Tibial artery (tissue), 4 donors: ENCODE results near the gene KIF14.

ENCODE experiments used
- DNase-seq, 2 donors: peaks; one replicate each; pipeline ENCODE4 v3.0.0-alpha.2; 2019
- H3K27ac ChIP-seq, 2 donors: fragments of 200-600 bp; sonication (generic) in 1 of 2; 1 replicate in 1 of 2; 2 replicates in 1 of 2; pipeline ENCODE4 v1.5.1; 2018 to 2019; ENCODE audit warnings: mild to moderate bottlenecking in 1 of 2
- H3K27me3 ChIP-seq, 2 donors: fragments of 200-600 bp; sonication (generic) in 1 of 2; one replicate each; pipeline versions ENCODE4 v1.5.1 to v1.6.0; 2016 to 2019
- H3K36me3 ChIP-seq, 3 donors: fragments of 200-600 bp; sonication (generic) in 2 of 3; one replicate each; pipeline ENCODE4 v1.5.1; 2016 to 2019; ENCODE audit warnings: mild to moderate bottlenecking in 2 of 3
- H3K4me1 ChIP-seq, 4 donors: fragments of 200-600 bp; sonication (generic) in 2 of 4; 1 replicate in 3 of 4; 2 replicates in 1 of 4; pipeline ENCODE4 v1.5.1; 2016 to 2019
- H3K4me3 ChIP-seq, 2 donors: fragments of 200-600 bp; sonication (generic) in 1 of 2; 1 replicate in 1 of 2; 2 replicates in 1 of 2; pipeline ENCODE4 v1.5.1; 2018 to 2019; ENCODE audit warnings: mild to moderate bottlenecking in 2 of 2
- H3K9me3 ChIP-seq, 3 donors: fragments of 200-600 bp; sonication (generic) in 1 of 3; one replicate each; pipeline ENCODE4 v1.5.1; 2016 to 2019
- intact Hi-C: fragments of 100-400 bp; cut with DNase I; formaldehyde crosslinking; loops from one replicate; pipeline ENCODE4 v1.15.0; 2023; ENCODE audit warnings: low total_unique reads
- TF ChIP-seq, protein P1 (sequence below), 2 experiments: fragments of 200-600 bp in 1 of 2; fragments of 450-650 bp in 1 of 2; IDR thresholded peaks; one replicate each; pipeline ENCODE4 v1.5.1; 2017 to 2019; ENCODE audit warnings: antibody characterized with exemption in 2 of 2, mild to moderate bottlenecking in 1 of 2, moderate library complexity in 1 of 2

KIF14 gene

DNA sequence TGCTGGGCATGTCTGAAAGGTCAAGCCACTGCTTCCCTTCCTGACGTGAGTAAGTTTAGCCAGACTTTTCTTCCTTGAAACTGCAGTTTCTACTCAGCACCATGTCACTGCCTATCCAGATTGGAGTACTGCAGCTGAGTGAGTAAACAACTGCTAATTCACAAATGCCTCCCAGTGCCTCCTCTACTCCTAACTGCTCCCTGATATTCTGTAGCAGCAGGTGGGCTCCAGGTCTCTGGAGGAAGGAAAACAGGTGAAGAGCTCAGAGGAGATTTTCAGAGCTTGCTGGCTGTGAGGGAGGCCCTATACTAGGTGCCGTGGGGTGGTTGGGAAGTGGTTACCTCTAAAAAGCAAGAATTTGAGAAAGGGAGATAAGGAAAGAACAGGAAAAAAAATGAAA is 96.5 kb downstream of the KIF14 start:
- DNase-seq, result no peak
- intact Hi-C loops, result no loop called here
- TF ChIP-seq, protein P1, sequence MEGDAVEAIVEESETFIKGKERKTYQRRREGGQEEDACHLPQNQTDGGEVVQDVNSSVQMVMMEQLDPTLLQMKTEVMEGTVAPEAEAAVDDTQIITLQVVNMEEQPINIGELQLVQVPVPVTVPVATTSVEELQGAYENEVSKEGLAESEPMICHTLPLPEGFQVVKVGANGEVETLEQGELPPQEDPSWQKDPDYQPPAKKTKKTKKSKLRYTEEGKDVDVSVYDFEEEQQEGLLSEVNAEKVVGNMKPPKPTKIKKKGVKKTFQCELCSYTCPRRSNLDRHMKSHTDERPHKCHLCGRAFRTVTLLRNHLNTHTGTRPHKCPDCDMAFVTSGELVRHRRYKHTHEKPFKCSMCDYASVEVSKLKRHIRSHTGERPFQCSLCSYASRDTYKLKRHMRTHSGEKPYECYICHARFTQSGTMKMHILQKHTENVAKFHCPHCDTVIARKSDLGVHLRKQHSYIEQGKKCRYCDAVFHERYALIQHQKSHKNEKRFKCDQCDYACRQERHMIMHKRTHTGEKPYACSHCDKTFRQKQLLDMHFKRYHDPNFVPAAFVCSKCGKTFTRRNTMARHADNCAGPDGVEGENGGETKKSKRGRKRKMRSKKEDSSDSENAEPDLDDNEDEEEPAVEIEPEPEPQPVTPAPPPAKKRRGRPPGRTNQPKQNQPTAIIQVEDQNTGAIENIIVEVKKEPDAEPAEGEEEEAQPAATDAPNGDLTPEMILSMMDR (IDR thresholded peaks at IDR 0.05), result no peak

DNA sequence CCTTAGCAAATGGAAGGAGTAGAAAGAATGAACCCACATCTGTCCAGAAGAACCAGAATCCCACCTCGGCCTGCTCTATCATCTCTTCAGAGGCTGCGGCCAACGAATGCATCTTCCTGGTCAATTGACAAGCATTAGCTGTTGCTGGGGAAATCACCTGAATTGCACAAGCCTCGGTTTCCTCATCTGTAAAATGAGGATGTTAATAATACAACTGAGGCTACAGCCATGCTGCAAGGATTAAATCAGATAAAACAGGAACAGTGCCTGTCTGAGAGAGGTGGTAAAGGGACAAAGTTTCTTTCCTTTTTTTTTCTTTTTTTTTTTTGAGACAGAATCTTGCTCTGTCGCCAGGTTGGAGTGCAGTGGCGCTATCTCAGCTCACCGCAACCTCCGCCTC is 99.8 kb downstream of the KIF14 start:
- Histone ChIP-seq H3K27me3 (no peaks in the 10 kb centered on the region), H3K27ac (no peak overlapping the region), H3K9me3 (no peaks in the 10 kb centered on the region), H3K36me3 (no peaks in the 10 kb centered on the region), H3K4me1 (peaks cover 0 to 7% (median 0%) of the 10 kb centered on the region in 4 donors), H3K4me3 (no peak overlapping the region)
- DNase-seq, result no peak
- TF ChIP-seq, protein P1 (IDR thresholded peaks at IDR 0.05), result no peak
- intact Hi-C loops, result no loop called here

More for the DNA sequence above, 96.5 kb downstream of the KIF14 start:
- Histone ChIP-seq H3K36me3 (no peaks in the 10 kb centered on the region), H3K4me3 (no peak overlapping the region), H3K27me3 (no peaks in the 10 kb centered on the region), H3K4me1 (peaks cover 0 to 7% (median 0%) of the 10 kb centered on the region in 4 donors), H3K9me3 (no peaks in the 10 kb centered on the region), H3K27ac (no peak overlapping the region)

DNA sequence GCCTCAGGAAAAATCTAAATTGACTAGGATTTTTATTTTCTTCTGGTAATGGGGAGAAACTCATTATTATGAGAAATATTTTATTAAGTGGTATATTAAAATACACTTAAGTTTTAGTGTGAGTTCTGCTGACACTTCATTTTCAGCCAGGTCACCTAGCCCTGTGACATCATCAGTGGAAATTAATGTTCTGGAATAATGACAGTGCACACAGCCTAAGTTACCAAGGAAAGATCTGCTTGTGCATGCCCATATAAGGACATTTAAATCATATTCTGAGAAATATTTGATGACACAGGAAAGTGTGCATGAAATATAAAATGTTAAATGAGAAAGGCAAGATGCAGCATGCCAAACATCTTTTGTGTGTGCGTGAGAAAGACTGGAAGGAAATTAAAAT is 102.0 kb downstream of the KIF14 start:
- Histone ChIP-seq H3K9me3 (no peaks in the 10 kb centered on the region), H3K36me3 (no peaks in the 10 kb centered on the region), H3K27me3 (no peaks in the 10 kb centered on the region), H3K4me1 (no peaks in the 10 kb centered on the region), H3K27ac (no peak overlapping the region), H3K4me3 (no peak overlapping the region)
- TF ChIP-seq, protein P1 (IDR thresholded peaks at IDR 0.05), result no peak
- no peak for DNase-seq
- intact Hi-C loops, result no loop called here

DNA sequence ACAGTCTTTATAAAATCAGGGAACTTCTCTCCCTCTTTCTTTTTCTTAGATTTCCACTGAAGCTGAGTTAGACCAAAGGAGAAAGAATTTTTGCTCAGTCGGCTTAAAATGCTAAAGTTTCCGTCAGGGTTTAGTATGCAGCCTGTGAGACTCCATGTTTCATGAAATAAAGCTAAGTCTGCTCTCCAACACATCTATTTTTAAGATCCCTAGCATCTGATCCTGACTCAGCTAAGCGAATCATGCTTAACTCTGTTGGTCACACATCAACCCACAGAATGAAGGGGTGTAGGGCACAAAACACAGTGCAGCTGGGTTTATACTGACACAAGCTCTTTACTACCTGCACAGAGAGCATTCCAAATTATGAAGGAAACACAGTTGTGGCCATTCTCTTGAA is 108.4 kb downstream of the KIF14 start:
- TF ChIP-seq, protein P1 (IDR thresholded peaks at IDR 0.05), result no peak
- Histone ChIP-seq H3K36me3 (no peaks in the 10 kb centered on the region), H3K27ac (no peak overlapping the region), H3K4me1 (no peaks in the 10 kb centered on the region), H3K9me3 (no peaks in the 10 kb centered on the region), H3K4me3 (no peak overlapping the region), H3K27me3 (peaks cover 0 to 8% of the 10 kb centered on the region in 2 donors)
- no peak for DNase-seq
- intact Hi-C loops, result no loop called here

DNA sequence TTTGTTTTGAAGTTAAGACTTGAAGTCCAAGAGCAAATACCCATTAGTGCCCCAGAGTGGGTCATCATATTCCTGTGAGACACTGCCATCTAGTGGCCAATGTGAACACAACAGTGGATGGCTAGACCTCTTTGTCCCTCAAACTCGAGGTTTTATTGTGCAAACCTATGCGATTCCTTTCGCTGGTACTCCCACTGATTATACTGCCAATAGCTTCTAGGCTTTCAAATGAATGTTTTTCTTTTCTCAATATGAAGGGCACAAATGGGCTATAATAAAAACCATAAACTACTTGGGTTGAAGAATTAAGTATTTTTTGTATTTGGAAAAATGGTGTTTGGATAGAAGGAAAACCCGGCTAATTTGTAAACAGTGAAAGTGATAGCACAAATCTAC is 110.3 kb downstream of the KIF14 start:
- Histone ChIP-seq H3K36me3 (no peaks in the 10 kb centered on the region), H3K27me3 (peaks cover 0 to 12% of the 10 kb centered on the region in 2 donors), H3K4me1 (no peaks in the 10 kb centered on the region), H3K9me3 (no peaks in the 10 kb centered on the region), H3K27ac (no peak overlapping the region), H3K4me3 (no peak overlapping the region)
- TF ChIP-seq, protein P1 (IDR thresholded peaks at IDR 0.05), result peak; percentile 69 to 93
- peak; percentile 71 to 76 for DNase-seq
- intact Hi-C loops, result no loop called here

DNA sequence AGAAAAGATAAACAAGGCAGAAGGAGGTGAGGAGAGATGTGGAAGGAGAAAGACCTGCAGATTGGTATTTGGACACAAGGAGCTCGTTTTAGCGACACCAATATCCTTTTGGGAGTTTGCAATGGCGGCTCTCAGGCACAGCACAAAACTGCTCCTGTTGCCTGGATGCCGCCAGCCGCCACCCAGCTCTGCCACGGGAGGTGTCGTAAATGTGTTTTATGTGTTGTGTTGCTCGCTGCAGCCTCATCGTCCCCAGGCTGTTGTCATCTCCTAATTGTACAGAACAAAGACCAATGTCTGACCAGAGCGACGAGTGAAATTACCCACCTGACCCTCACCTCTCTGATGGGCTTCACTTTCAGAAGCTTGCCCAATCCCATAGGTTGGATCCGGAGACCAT is 114.1 kb downstream of the KIF14 start:
- intact Hi-C loops, result no loop called here
- no peaks in the 10 kb centered on the region for H3K9me3 ChIP-seq
- no peaks in the 10 kb centered on the region for H3K36me3 ChIP-seq
- no peak for DNase-seq
- TF ChIP-seq, protein P1 (IDR thresholded peaks at IDR 0.05), result no peak
- H3K4me1 ChIP-seq, result no peaks in the 10 kb centered on the region
- H3K27me3 ChIP-seq, result peaks cover 0 to 17% of the 10 kb centered on the region in 2 donors
- H3K4me3 ChIP-seq, result no peak overlapping the region
- H3K27ac ChIP-seq, result no peak overlapping the region
